HEK293 (cell line): ENCODE measurements around the gene DPY19L3.

Source experiments
- CTCF ChIA-PET: fragments of 350-600 bp; formaldehyde crosslinking; extraction: SDS; loops from one replicate; lab custom pipeline; 2021; ENCODE audit warnings: antibody characterized with exemption; lab: Yijun Ruan, JAX
- POLR2A ChIA-PET: fragments of 300-600 bp; formaldehyde crosslinking; extraction: SDS; loops from one replicate; lab custom pipeline; 2020; ENCODE audit warnings: antibody characterized with exemption, inconsistent platforms; lab: Yijun Ruan, JAX
- H3K27ac ChIP-seq: fragments of 200-500 bp; sonication (Bioruptor generic); 2 replicates; pipeline ENCODE4 v1.5.1; 2014; ENCODE audit warnings: low read depth, low read length, control low read depth, inconsistent platforms; ENCODE audit errors: extremely low read depth
- H3K36me3 ChIP-seq, 2 experiments: fragments of 200-500 bp in 1 of 2; sonication (Bioruptor generic) in 1 of 2; 1 replicate in 1 of 2; 2 replicates in 1 of 2; pipeline ENCODE4 v1.5.1; 2014 to 2017; ENCODE audit warnings: inconsistent platforms in 2 of 2, low read length in 2 of 2; ENCODE audit not compliant: control insufficient read depth in 2 of 2, insufficient read depth in 1 of 2
- H3K4me1 ChIP-seq: fragments of 200-500 bp; sonication (Bioruptor generic); 2 replicates; pipeline ENCODE4 v1.5.1; 2014; ENCODE audit warnings: mild to moderate bottlenecking, low read length, inconsistent platforms; ENCODE audit not compliant: control insufficient read depth, insufficient read depth
- H3K4me3 ChIP-seq: 2 replicates; pipeline ENCODE4 v1.5.1; 2011; ENCODE audit warnings: low read depth, mild to moderate bottlenecking, control low read depth, low read length, moderate library complexity
- H3K9me3 ChIP-seq: fragments of 200-500 bp; sonication (Bioruptor generic); 2 replicates; pipeline ENCODE4 v1.5.1; 2014; ENCODE audit warnings: low read depth, low read length, inconsistent platforms; ENCODE audit not compliant: control insufficient read depth, insufficient read depth
- KLF16 ChIP-seq: fragments of 450-650 bp; formaldehyde crosslinking; IDR thresholded peaks from 2 replicates; pipeline ENCODE4 v1.5.1; 2017; ENCODE audit warnings: missing biosample characterization, missing genetic modification characterization
- RBAK ChIP-seq: fragments of 450-650 bp; formaldehyde crosslinking; IDR thresholded peaks from 2 replicates; pipeline ENCODE4 v1.5.1; 2016; ENCODE audit warnings: missing biosample characterization, missing genetic modification characterization
- REPIN1 ChIP-seq: fragments of 450-650 bp; formaldehyde crosslinking; IDR thresholded peaks from 2 replicates; pipeline ENCODE4 v1.5.1; 2017; ENCODE audit warnings: missing biosample characterization, missing genetic modification characterization, low read depth
- ZBTB20 ChIP-seq: fragments of 450-650 bp; formaldehyde crosslinking; IDR thresholded peaks from 2 replicates; pipeline ENCODE4 v1.5.1; 2016; ENCODE audit warnings: missing biosample characterization, missing genetic modification characterization
- ZFP3 ChIP-seq: fragments of 450-650 bp; formaldehyde crosslinking; IDR thresholded peaks from 2 replicates; pipeline ENCODE4 v1.5.1; 2016; ENCODE audit warnings: low read depth, missing biosample characterization, missing genetic modification characterization
- ZFP37 ChIP-seq: fragments of 450-650 bp; formaldehyde crosslinking; IDR thresholded peaks from 2 replicates; pipeline ENCODE4 v1.5.1; 2016; ENCODE audit warnings: missing biosample characterization, missing genetic modification characterization
- ZNF112 ChIP-seq: fragments of 450-650 bp; formaldehyde crosslinking; IDR thresholded peaks from 2 replicates; pipeline ENCODE4 v1.5.0; 2017; ENCODE audit warnings: missing biosample characterization, missing genetic modification characterization
- ZNF121 ChIP-seq: fragments of 450-650 bp; formaldehyde crosslinking; IDR thresholded peaks from 2 replicates; pipeline ENCODE4 v1.5.1; 2016; ENCODE audit warnings: missing biosample characterization, missing genetic modification characterization
- ZNF155 ChIP-seq: fragments of 450-650 bp; formaldehyde crosslinking; IDR thresholded peaks from 2 replicates; pipeline ENCODE4 v1.5.1; 2016; ENCODE audit warnings: missing biosample characterization, missing genetic modification characterization
- ZNF335 ChIP-seq: fragments of 450-650 bp; formaldehyde crosslinking; conservative IDR thresholded peaks from 2 replicates; pipeline ENCODE4 v1.5.1; 2016; ENCODE audit warnings: missing biosample characterization, missing genetic modification characterization
- ZNF394 ChIP-seq: fragments of 450-650 bp; formaldehyde crosslinking; IDR thresholded peaks from 2 replicates; pipeline ENCODE4 v1.5.1; 2016; ENCODE audit warnings: missing biosample characterization, missing genetic modification characterization, mild to moderate bottlenecking, moderate library complexity, borderline replicate concordance
- ZNF433 ChIP-seq: fragments of 450-650 bp; formaldehyde crosslinking; IDR thresholded peaks from 2 replicates; pipeline ENCODE4 v1.5.1; 2016; ENCODE audit warnings: missing biosample characterization, missing genetic modification characterization, low read depth
- ZNF514 ChIP-seq: fragments of 450-650 bp; formaldehyde crosslinking; IDR thresholded peaks from 2 replicates; pipeline ENCODE4 v1.5.1; 2016; ENCODE audit warnings: missing biosample characterization, missing genetic modification characterization
- ZNF558 ChIP-seq: fragments of 450-650 bp; formaldehyde crosslinking; IDR thresholded peaks from 2 replicates; pipeline ENCODE4 v1.5.1; 2016; ENCODE audit warnings: missing biosample characterization, missing genetic modification characterization
- ZNF76 ChIP-seq: fragments of 450-650 bp; formaldehyde crosslinking; IDR thresholded peaks from 2 replicates; pipeline ENCODE4; 2016; ENCODE audit warnings: low read depth, missing biosample characterization, missing genetic modification characterization, borderline replicate concordance
- TF ChIP-seq, protein P1 (sequence below): fragments of 450-650 bp; formaldehyde crosslinking; IDR thresholded peaks from 2 replicates; pipeline ENCODE4 v1.5.1; 2017; ENCODE audit warnings: missing biosample characterization, missing genetic modification characterization

DPY19L3 gene

GRCh38 chr19:32401992-32402391, 3.6 kb upstream of the DPY19L3 start (continued):
- TF ChIP-seq ZNF514 (tag by site-specific recombination): 0 out of 2 replicates have a peak, but pooled peaks have one; percentile 8
- TF ChIP-seq ZNF155: no peak
- no peak for TF ChIP-seq REPIN1 (tag by site-specific recombination)
- TF ChIP-seq KLF16 (tag by site-specific recombination): no peak

DNA sequence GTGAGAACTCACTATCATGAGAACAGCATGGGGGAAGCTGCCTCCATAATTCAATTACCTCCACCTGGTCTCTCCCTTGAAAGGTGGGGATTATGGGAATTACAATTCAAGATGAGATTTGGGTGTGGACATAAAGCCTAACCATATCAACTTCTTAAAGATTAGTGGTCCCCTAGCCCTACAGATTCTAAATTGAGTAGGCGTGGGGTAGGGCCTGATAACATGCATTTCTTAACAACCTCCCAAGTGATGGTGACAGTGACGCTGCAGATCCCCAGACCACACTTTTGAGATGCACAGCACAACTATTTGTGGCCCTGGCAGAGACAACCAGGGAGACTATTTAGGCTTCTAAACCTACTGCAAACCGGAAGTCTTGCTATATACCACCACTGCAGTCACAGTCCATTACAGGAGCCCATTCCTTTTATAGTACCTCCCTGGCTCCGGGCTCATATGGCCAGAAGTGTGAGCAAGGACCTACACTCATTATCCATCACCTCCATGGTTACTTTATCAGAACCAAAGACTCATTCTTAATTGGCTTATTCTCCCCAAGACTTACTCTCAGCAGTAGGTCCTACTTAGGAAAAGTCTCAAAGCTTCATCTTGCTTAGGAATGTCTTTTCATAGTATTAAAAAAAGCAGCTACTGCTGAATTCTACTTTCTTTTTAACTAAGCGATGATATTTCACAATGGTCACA, 2.1 kb upstream of the DPY19L3 start:
- Histone ChIP-seq H3K36me3 (peaks cover 7 to 29% of the 10 kb centered on the region in 2 experiments), H3K4me1 (peaks cover 18% of the 10 kb centered on the region), H3K4me3 (no peak overlapping the region), H3K27ac (no peak overlapping the region), H3K9me3 (no peaks in the 10 kb centered on the region)
- ChIA-PET POLR2A (interaction anchor here (0.7 to 2.2 kb wide), 3 partner anchors 46 to 271 kb away, joined by 3 to 6 read pairs (median 3); partner anchors contain the start of gene ANKRD27), CTCF (interaction anchor here (1.5 to 1.6 kb wide), 2 partner anchors 17 to 84 kb away, joined by 4 to 5 read pairs; no protein-coding TSS in a partner anchor)
- TF ChIP-seq, protein P1, sequence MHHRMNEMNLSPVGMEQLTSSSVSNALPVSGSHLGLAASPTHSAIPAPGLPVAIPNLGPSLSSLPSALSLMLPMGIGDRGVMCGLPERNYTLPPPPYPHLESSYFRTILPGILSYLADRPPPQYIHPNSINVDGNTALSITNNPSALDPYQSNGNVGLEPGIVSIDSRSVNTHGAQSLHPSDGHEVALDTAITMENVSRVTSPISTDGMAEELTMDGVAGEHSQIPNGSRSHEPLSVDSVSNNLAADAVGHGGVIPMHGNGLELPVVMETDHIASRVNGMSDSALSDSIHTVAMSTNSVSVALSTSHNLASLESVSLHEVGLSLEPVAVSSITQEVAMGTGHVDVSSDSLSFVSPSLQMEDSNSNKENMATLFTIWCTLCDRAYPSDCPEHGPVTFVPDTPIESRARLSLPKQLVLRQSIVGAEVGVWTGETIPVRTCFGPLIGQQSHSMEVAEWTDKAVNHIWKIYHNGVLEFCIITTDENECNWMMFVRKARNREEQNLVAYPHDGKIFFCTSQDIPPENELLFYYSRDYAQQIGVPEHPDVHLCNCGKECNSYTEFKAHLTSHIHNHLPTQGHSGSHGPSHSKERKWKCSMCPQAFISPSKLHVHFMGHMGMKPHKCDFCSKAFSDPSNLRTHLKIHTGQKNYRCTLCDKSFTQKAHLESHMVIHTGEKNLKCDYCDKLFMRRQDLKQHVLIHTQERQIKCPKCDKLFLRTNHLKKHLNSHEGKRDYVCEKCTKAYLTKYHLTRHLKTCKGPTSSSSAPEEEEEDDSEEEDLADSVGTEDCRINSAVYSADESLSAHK (tag by site-specific recombination): no peak
- 0 out of 2 replicates have a peak, but pooled peaks have one; percentile 20 for TF ChIP-seq ZFP37

- no peaks in the 10 kb centered on the region; the same call in 1 of the 2 replicates for H3K9me3 ChIP-seq
- TF ChIP-seq ZNF335 (tag by site-specific recombination) (no peak), ZNF558 (tag by site-specific recombination) (no peak), ZNF121 (peak; percentile 38; the same call in 1 of the 2 replicates), ZNF76 (tag by site-specific recombination) (no peak), ZNF394 (tag by site-specific recombination) (peak; percentile 55), RBAK (tag by site-specific recombination) (no peak), ZBTB20 (tag by site-specific recombination) (no peak), ZNF433 (tag by site-specific recombination) (no peak), ZFP3 (no peak), ZNF112 (tag by site-specific recombination) (no peak)
- TF ChIP-seq, all 188 proteins: peak for 2
- Histone ChIP-seq H3K4me1 (peaks cover 18% of the 10 kb centered on the region), H3K36me3 (peaks cover 16 to 29% of the 10 kb centered on the region in 2 experiments), H3K4me3 (peak overlapping the region; percentile 76), H3K27ac (peak overlapping the region; percentile 97)
- POLR2A ChIA-PET: interaction anchor here (0.9 to 2.6 kb wide), 6 partner anchors 17 to 74 kb away, joined by 3 to 24 read pairs (median 8); partner anchors contain the start of gene ZNF507
- CTCF ChIA-PET: interaction anchor here (1.5 to 1.6 kb wide), 2 partner anchors 18 to 85 kb away, joined by 4 to 5 read pairs; no protein-coding TSS in a partner anchor
These were observed 1.2 kb upstream of the DPY19L3 start for GRCh38 chr19:32404213-32404932.
